ENCODE measurements around the gene MED12L. TPM values are rescaled to one million over a fixed set of nuclear protein-coding genes. Genes with fewer than 3 reads are reported as not detected.

Gene MED12L
- total RNA-seq, 1 experiment from 2014 or later = 6.4 TPM

- Histone ChIP-seq H4K20me1 (ENCODE audit: insufficient read depth) (no peaks in the 10 kb centered on the region), H3K4me2 (ENCODE audit: low read length) (no peak overlapping the region), H3K27me3 (ENCODE audit: insufficient read depth, low read length) (no peaks in the 10 kb centered on the region), H2AFZ (ENCODE audit: low read depth, low read length, poor library complexity, severe bottlenecking) (no peak overlapping the region), H3K4me1 (ENCODE audit: control insufficient read depth in 1 of 2, insufficient read depth in 2 of 2, low read length in 2 of 2) (peaks cover 0 to 9% of the 10 kb centered on the region in 2 experiments; a peak in 2 of 4 replicates), H3K36me3 (ENCODE audit: control insufficient read depth in 1 of 2, insufficient read depth in 2 of 2, low read length in 2 of 2) (no peaks in the 10 kb centered on the region), H3K9me2 (ENCODE audit: insufficient read depth) (no peaks in the 10 kb centered on the region), H3K9ac (ENCODE audit: low read length) (no peak overlapping the region), H3K4me3 (replicated peaks in 1 of 2; ENCODE audit: low read depth in 1 of 2, low read length in 2 of 2) (no peak overlapping the region), H3K79me2 (ENCODE audit: insufficient read depth, low read length) (no peaks in the 10 kb centered on the region), H3K27ac (ENCODE audit: low read depth, low read length) (no peak overlapping the region), H3K9me3 (ENCODE audit: control insufficient read depth in 1 of 2, insufficient read depth in 1 of 2, low read depth in 1 of 2, low read length in 2 of 2) (no peaks in the 10 kb centered on the region)
- ChIA-PET CTCF (no interaction called here), POLR2A (no interaction called here), RAD21 (ENCODE audit: low non-redundant PET in 1 of 2, low total read pairs in 2 of 2, uncharacterized antibody in 2 of 2, unreplicated experiment in 2 of 2) (no interaction called here)
- TF ChIP-seq TCF7L2 (IDR thresholded peaks at IDR 0.05; ENCODE audit: borderline replicate concordance, extremely low read depth, insufficient read depth, insufficient read length) = no peak
- no peak for TF ChIP-seq POLR2AphosphoS5 (IDR thresholded peaks at IDR 0.05; ENCODE audit: low read depth, low read length)
- no peak for TF ChIP-seq MAX (IDR thresholded peaks at IDR 0.05)
- no peak for TF ChIP-seq EGR1 (IDR thresholded peaks at IDR 0.05; ENCODE audit: low read depth)
- no peak for TF ChIP-seq CTCF (IDR thresholded peaks at IDR 0.05 in 2 of 3, conservative IDR thresholded peaks at IDR 0.05 in 1 of 3; ENCODE audit: borderline replicate concordance in 1 of 3, insufficient read depth in 1 of 3, low read depth in 2 of 3, low read length in 2 of 3)
- no peak for TF ChIP-seq FOSL1 (IDR thresholded peaks at IDR 0.05; ENCODE audit: low read depth)
- no peak for TF ChIP-seq YY1 (IDR thresholded peaks at IDR 0.05; ENCODE audit: extremely low read depth, insufficient replicate concordance, low read depth, low read length)
- no peak for TF ChIP-seq SRF (IDR thresholded peaks at IDR 0.05; ENCODE audit: low read depth)
- TF ChIP-seq, protein P1, sequence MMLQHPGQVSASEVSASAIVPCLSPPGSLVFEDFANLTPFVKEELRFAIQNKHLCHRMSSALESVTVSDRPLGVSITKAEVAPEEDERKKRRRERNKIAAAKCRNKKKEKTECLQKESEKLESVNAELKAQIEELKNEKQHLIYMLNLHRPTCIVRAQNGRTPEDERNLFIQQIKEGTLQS (IDR thresholded peaks at IDR 0.05) = no peak
- TF ChIP-seq, protein P2, sequence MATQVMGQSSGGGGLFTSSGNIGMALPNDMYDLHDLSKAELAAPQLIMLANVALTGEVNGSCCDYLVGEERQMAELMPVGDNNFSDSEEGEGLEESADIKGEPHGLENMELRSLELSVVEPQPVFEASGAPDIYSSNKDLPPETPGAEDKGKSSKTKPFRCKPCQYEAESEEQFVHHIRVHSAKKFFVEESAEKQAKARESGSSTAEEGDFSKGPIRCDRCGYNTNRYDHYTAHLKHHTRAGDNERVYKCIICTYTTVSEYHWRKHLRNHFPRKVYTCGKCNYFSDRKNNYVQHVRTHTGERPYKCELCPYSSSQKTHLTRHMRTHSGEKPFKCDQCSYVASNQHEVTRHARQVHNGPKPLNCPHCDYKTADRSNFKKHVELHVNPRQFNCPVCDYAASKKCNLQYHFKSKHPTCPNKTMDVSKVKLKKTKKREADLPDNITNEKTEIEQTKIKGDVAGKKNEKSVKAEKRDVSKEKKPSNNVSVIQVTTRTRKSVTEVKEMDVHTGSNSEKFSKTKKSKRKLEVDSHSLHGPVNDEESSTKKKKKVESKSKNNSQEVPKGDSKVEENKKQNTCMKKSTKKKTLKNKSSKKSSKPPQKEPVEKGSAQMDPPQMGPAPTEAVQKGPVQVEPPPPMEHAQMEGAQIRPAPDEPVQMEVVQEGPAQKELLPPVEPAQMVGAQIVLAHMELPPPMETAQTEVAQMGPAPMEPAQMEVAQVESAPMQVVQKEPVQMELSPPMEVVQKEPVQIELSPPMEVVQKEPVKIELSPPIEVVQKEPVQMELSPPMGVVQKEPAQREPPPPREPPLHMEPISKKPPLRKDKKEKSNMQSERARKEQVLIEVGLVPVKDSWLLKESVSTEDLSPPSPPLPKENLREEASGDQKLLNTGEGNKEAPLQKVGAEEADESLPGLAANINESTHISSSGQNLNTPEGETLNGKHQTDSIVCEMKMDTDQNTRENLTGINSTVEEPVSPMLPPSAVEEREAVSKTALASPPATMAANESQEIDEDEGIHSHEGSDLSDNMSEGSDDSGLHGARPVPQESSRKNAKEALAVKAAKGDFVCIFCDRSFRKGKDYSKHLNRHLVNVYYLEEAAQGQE (IDR thresholded peaks at IDR 0.05; ENCODE audit: low read depth) = no peak
- TF ChIP-seq CBX3 (IDR thresholded peaks at IDR 0.05; ENCODE audit: low read depth) = no peak
- no peak for TF ChIP-seq SIN3A (IDR thresholded peaks at IDR 0.05; ENCODE audit: low read depth)
- TF ChIP-seq ZFX (IDR thresholded peaks at IDR 0.05) = no peak
- TF ChIP-seq RAD21 (IDR thresholded peaks at IDR 0.05; ENCODE audit: low read depth) = no peak
- no TSS peak for BruUV-seq (replicated peaks)
- ATAC-seq (no peak), DNase-seq (ENCODE audit: low read depth, low spot score) (no peak)
- intact Hi-C loops (cut with micrococcal nuclease) = no loop called here
Observed at GRCh38 chr3:151232991-151233390, 147.5 kb downstream of the MED12L start.
